Endothelial cell of umbilical vein (primary cell): Measurements from ENCODE around the gene DNAJB9. TPM values are rescaled to one million over a fixed set of nuclear protein-coding genes. Genes with fewer than 3 reads are reported as not detected.

Experiments
- BruUV-seq: library from RNA; stranded (reverse); fragments of 400-500 nt; replicated peaks from 2 replicates; lab custom pipeline; 2021; lab: Mats Ljungman, UMichigan
- CTCF ChIA-PET: fragments of 300-600, 350-600 bp; sonication (Branson Sonifier 250); formaldehyde crosslinking; loops from one replicate; lab custom pipeline; 2021; ENCODE audit warnings: antibody characterized with exemption, inconsistent platforms; lab: Charles Lee
- POLR2A ChIA-PET: fragments of 300-600, 350-600 bp; sonication (Branson Sonifier 250); formaldehyde crosslinking; loops from one replicate; lab custom pipeline; 2021; ENCODE audit warnings: antibody characterized with exemption, inconsistent platforms; lab: Charles Lee
- DNase-seq: peaks from one replicate; pipeline ENCODE4 v3.0.0-alpha.2; 2011; ENCODE audit warnings: low read depth, low spot score
- FAIRE-seq: peaks from 2 replicates; lab custom pipeline; 2011; peaks lifted over from hg19 to GRCh38; lab: Jason Lieb, UNC
- H2AFZ ChIP-seq: 2 replicates; pipeline ENCODE4 v1.6.0; 2012; ENCODE audit warnings: low read depth, low read length, control low read depth, inconsistent platforms
- H3K27ac ChIP-seq: 2 replicates; pipeline ENCODE4 v1.5.1; 2011; ENCODE audit warnings: low read depth, mild to moderate bottlenecking, control low read depth, low read length, moderate library complexity; ENCODE audit not compliant: insufficient read depth
- H3K27me3 ChIP-seq, 2 experiments: 2 replicates each; pipeline versions ENCODE4 v1.6.0 to v1.6.1; 2011; ENCODE audit warnings: low read length in 2 of 2, mixed read lengths in 1 of 2; ENCODE audit not compliant: control insufficient read depth in 2 of 2, insufficient read depth in 2 of 2
- H3K36me3 ChIP-seq, 2 experiments: 2 replicates in 1 of 2; 3 replicates in 1 of 2; pipeline ENCODE4 v1.5.1; 2011; ENCODE audit warnings: low read length in 2 of 2, mild to moderate bottlenecking in 1 of 2, moderate library complexity in 1 of 2; ENCODE audit not compliant: control insufficient read depth in 2 of 2, insufficient read depth in 2 of 2; ENCODE audit errors: extremely low read depth in 1 of 2
- H3K4me1 ChIP-seq: 3 replicates; pipeline ENCODE4 v1.5.1; 2011; ENCODE audit warnings: mild to moderate bottlenecking, low read length; ENCODE audit not compliant: control insufficient read depth, insufficient read depth; ENCODE audit errors: extremely low read depth
- H3K4me2 ChIP-seq: 2 replicates; pipeline ENCODE4 v1.6.1; 2011; ENCODE audit warnings: low read length, control low read depth, mixed read lengths; ENCODE audit not compliant: insufficient read depth
- H3K4me3 ChIP-seq, 3 experiments: fragments of 200-600 bp in 1 of 3; sonication (generic), shearing (Covaris generic) in 1 of 3; replicated peaks in 1 of 3; 2 replicates each; pipeline ENCODE4 v1.5.1; 2011 to 2016; ENCODE audit warnings: control low read depth in 3 of 3, low read length in 3 of 3, mild to moderate bottlenecking in 2 of 3, inconsistent platforms in 1 of 3, low read depth in 1 of 3, moderate library complexity in 1 of 3; ENCODE audit not compliant: insufficient read depth in 1 of 3
- H3K79me2 ChIP-seq: 2 replicates; pipeline ENCODE4 v1.6.0; 2012; ENCODE audit warnings: low read length, inconsistent platforms; ENCODE audit not compliant: control insufficient read depth, insufficient read depth
- H3K9ac ChIP-seq: replicated peaks from 2 replicates; pipeline ENCODE3; 2011; ENCODE audit warnings: low read length, control low read depth; ENCODE audit not compliant: insufficient read depth; ENCODE audit errors: extremely low read depth
- H3K9me1 ChIP-seq: replicated peaks from 3 replicates; pipeline ENCODE4 v1.6.0; 2011; ENCODE audit warnings: mild to moderate bottlenecking, low read length; ENCODE audit not compliant: control insufficient read depth, insufficient read depth; ENCODE audit errors: extremely low read depth
- H3K9me3 ChIP-seq: replicated peaks from 2 replicates; pipeline ENCODE4 v1.5.1; 2012; ENCODE audit warnings: low read length, inconsistent platforms; ENCODE audit not compliant: control insufficient read depth, insufficient read depth
- H4K20me1 ChIP-seq: replicated peaks from 2 replicates; pipeline ENCODE3; 2011; ENCODE audit warnings: mild to moderate bottlenecking, low read length; ENCODE audit not compliant: control insufficient read depth, insufficient read depth; ENCODE audit errors: extremely low read depth
- CTCF ChIP-seq, 2 donors: IDR thresholded peaks; 1 replicate in 1 of 2; 2 replicates in 1 of 2; pipeline ENCODE4 v1.5.1; 2011; ENCODE audit warnings: low read length in 2 of 2, mild to moderate bottlenecking in 2 of 2, moderate library complexity in 2 of 2, control low read depth in 1 of 2, inconsistent platforms in 1 of 2, low read depth in 1 of 2; ENCODE audit not compliant: insufficient read depth in 1 of 2; ENCODE audit errors: extremely low read depth in 1 of 2
- FOS ChIP-seq: IDR thresholded peaks from 2 replicates; pipeline ENCODE4 v1.6.1; 2011; ENCODE audit warnings: mild to moderate bottlenecking, low read length, moderate library complexity, borderline replicate concordance; ENCODE audit not compliant: insufficient read depth
- GATA2 ChIP-seq: IDR thresholded peaks from 2 replicates; pipeline ENCODE4 v1.7.0; 2011; ENCODE audit warnings: low read depth, mild to moderate bottlenecking, moderate library complexity, mixed read lengths, low read length; ENCODE audit not compliant: insufficient read length, insufficient read depth
- JUN ChIP-seq: IDR thresholded peaks from 2 replicates; pipeline ENCODE4 v1.6.1; 2011; ENCODE audit warnings: borderline replicate concordance, low read depth; ENCODE audit not compliant: insufficient read length, insufficient read depth
- MYC ChIP-seq: IDR thresholded peaks from one replicate; pipeline ENCODE4 v1.6.1; 2011; ENCODE audit warnings: mild to moderate bottlenecking, low read depth, low read length
- POLR2A ChIP-seq: IDR thresholded peaks from 2 replicates; pipeline ENCODE4 v1.6.1; 2012; ENCODE audit warnings: low read depth, mild to moderate bottlenecking, control low read depth, low read length
- POLR2AphosphoS5 ChIP-seq: IDR thresholded peaks from 2 replicates; pipeline ENCODE4 v1.6.1; 2012; ENCODE audit warnings: low read depth, mild to moderate bottlenecking, control low read depth, low read length, moderate library complexity; ENCODE audit not compliant: insufficient read depth
- dilution Hi-C: fragments of 300-500 bp; cut with MboI; formaldehyde crosslinking; loops from one replicate; pipeline ENCODE4 v1.15.0; 2019; ENCODE audit warnings: low sequenced_read_pairs; ENCODE audit not compliant: extremely low pct_ligation_motif_present
- intact Hi-C: fragments of 100-400 bp; cut with micrococcal nuclease; formaldehyde crosslinking; loops from one replicate; pipeline ENCODE4 v1.10.0; 2022
- polyA plus RNA-seq, 4 experiments: library from polyadenylated mRNA; depleted of rRNA in 3 of 4; stranded (reverse) in 3 of 4; unstranded in 1 of 4; fragments of >200 nt; gene quantifications; 2 replicates each; pipeline versions ENCODE4 v1.2.1 to v1.2.3, GENCODE V29; 2011 to 2012; ENCODE audit warnings: missing spikeins in 1 of 4
- total RNA-seq: library from RNA; stranded (reverse); gene quantifications from 2 replicates; pipeline ENCODE4 v1.2.3, GENCODE V29; 2021

Gene DNAJB9
- total and polyA plus RNA-seq, 2 donors (not counting 3 experiments of a cell fraction or from before 2014, with no cell fraction given) = 11.7 to 11.9 TPM

- no peaks in the 10 kb centered on the region for H3K9me1 ChIP-seq
- no peak overlapping the region for H2AFZ ChIP-seq
- CTCF ChIA-PET = interaction anchor here (1.4 kb wide), 1 partner anchor 10 kb away, joined by 4 read pairs; no protein-coding TSS in a partner anchor
- no peak for TF ChIP-seq POLR2A
- H3K27ac ChIP-seq = no peak overlapping the region
- no peak overlapping the region for H3K4me2 ChIP-seq
- no peak for DNase-seq
- POLR2A ChIA-PET = no interaction called here
- dilution Hi-C loops (no loop called here), intact Hi-C loops (no loop called here)
- no peak for FAIRE-seq
- H3K27me3 ChIP-seq = no peaks in the 10 kb centered on the region
- H3K9me3 ChIP-seq = no peaks in the 10 kb centered on the region
- no peak overlapping the region for H3K9ac ChIP-seq
- peaks cover 16% of the 10 kb centered on the region for H3K79me2 ChIP-seq
- no TSS peak for BruUV-seq
- peaks cover 17% of the 10 kb centered on the region for H3K4me1 ChIP-seq
- H3K36me3 ChIP-seq = no peaks in the 10 kb centered on the region
- no peaks in the 10 kb centered on the region for H4K20me1 ChIP-seq
- H3K4me3 ChIP-seq = no peak overlapping the region
Observed at GRCh38 chr7:108528183-108528712, 41.4 kb upstream of the DNAJB9 start.

DNA sequence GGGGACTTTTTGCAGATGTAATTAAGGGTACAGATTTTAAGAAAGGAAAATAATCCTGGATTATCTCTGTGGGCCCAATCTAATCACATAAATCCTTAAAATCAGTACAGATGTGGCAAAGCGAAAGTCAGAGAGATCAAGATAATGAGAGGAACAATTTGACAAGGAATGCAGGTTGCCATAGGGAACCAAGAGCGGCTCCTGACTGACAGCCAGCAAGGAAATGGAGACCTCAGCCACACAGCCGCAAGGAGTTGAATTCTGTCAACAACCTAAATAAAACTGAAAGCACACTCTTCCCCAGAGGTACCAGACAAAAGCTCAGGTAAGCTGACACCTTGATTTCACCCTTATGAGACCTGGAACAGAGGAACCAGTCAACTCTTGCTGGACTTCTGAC lies 40.3 kb upstream of the DNAJB9 start:
- intact Hi-C loops (no loop called here), dilution Hi-C loops (no loop called here)
- ChIA-PET CTCF (no interaction called here), POLR2A (no interaction called here)
- no peak for DNase-seq
- H3K4me2 ChIP-seq = no peak overlapping the region
- no peaks in the 10 kb centered on the region for H4K20me1 ChIP-seq
- TF ChIP-seq GATA2 (no peak), POLR2A (no peak), FOS (no peak), JUN (no peak), MYC (no peak), CTCF (IDR thresholded peaks at IDR 0.05; ENCODE audit: extremely low read depth in 1 of 2, insufficient read depth in 1 of 2, low read depth in 1 of 2, low read length in 2 of 2) (no peak), POLR2AphosphoS5 (no peak)
- H3K79me2 ChIP-seq = peaks cover 5% of the 10 kb centered on the region
- H3K27ac ChIP-seq = no peak overlapping the region
- BruUV-seq = no TSS peak
- H3K4me1 ChIP-seq = peaks cover 14% of the 10 kb centered on the region
- no peak overlapping the region for H2AFZ ChIP-seq
- no peak overlapping the region for H3K4me3 ChIP-seq
- no peak overlapping the region for H3K9ac ChIP-seq
- no peaks in the 10 kb centered on the region for H3K9me1 ChIP-seq
- no peaks in the 10 kb centered on the region for H3K27me3 ChIP-seq
- FAIRE-seq = no peak
- H3K36me3 ChIP-seq = no peaks in the 10 kb centered on the region
- no peaks in the 10 kb centered on the region for H3K9me3 ChIP-seq
